ENCODE measurements around the gene PCDH20. TPM values are rescaled to one million over a fixed set of nuclear protein-coding genes. Genes with fewer than 3 reads are reported as not detected.

PCDH20 gene
- 1 to 10 TPM; 5.6 to 6.9 (median 6.8) TPM for polyA plus RNA-seq (ENCODE audit: insufficient read length in 3 of 3)
- long read RNA-seq, donor 1, full-length matches to known transcripts, result 2 of 2 reads
- long read RNA-seq, donor 1, partial matches to known transcripts, result 0 of 2 reads
- long read RNA-seq, donor 1, other reads (novel, unspliced or antisense), result 0 of 2 reads
- long read RNA-seq, donor 2, full-length matches to known transcripts, result 3 of 3 reads
- long read RNA-seq, donor 2, partial matches to known transcripts, result 0 of 3 reads
- long read RNA-seq, donor 2, other reads (novel, unspliced or antisense), result 0 of 3 reads
- long read RNA-seq, donor 3, full-length matches to known transcripts, result 2 of 2 reads
- long read RNA-seq, donor 3, partial matches to known transcripts, result 0 of 2 reads
- long read RNA-seq, donor 3, other reads (novel, unspliced or antisense), result 0 of 2 reads
- long read RNA-seq, donor 4, full-length matches to known transcripts, result 3 of 3 reads
- long read RNA-seq, donor 4, partial matches to known transcripts, result 0 of 3 reads
- long read RNA-seq, donor 4, other reads (novel, unspliced or antisense), result 0 of 3 reads
- long read RNA-seq, donor 5, full-length matches to known transcripts, result 1 of 1 reads
- long read RNA-seq, donor 5, partial matches to known transcripts, result 0 of 1 reads
- long read RNA-seq, donor 5, other reads (novel, unspliced or antisense), result 0 of 1 reads
- long read RNA-seq, donor 6, result 0 reads
- long read RNA-seq, donor 7, full-length matches to known transcripts, result 3 of 3 reads
- long read RNA-seq, donor 7, partial matches to known transcripts, result 0 of 3 reads
- long read RNA-seq, donor 7, other reads (novel, unspliced or antisense), result 0 of 3 reads
- long read RNA-seq, donor 8, full-length matches to known transcripts, result 4 of 4 reads
- long read RNA-seq, donor 8, partial matches to known transcripts, result 0 of 4 reads
- long read RNA-seq, donor 8, other reads (novel, unspliced or antisense), result 0 of 4 reads
- long read RNA-seq, donor 9, full-length matches to known transcripts, result 4 of 4 reads
- long read RNA-seq, donor 9, partial matches to known transcripts, result 0 of 4 reads
- long read RNA-seq, donor 9, other reads (novel, unspliced or antisense), result 0 of 4 reads
- long read RNA-seq, donor 10, full-length matches to known transcripts, result 1 of 1 reads
- long read RNA-seq, donor 10, partial matches to known transcripts, result 0 of 1 reads
- long read RNA-seq, donor 10, other reads (novel, unspliced or antisense), result 0 of 1 reads
- long read RNA-seq, donor 11, full-length matches to known transcripts, result 4 of 4 reads
- long read RNA-seq, donor 11, partial matches to known transcripts, result 0 of 4 reads
- long read RNA-seq, donor 11, other reads (novel, unspliced or antisense), result 0 of 4 reads
- long read RNA-seq, donor 12, full-length matches to known transcripts, result 3 of 3 reads
- long read RNA-seq, donor 12, partial matches to known transcripts, result 0 of 3 reads
- long read RNA-seq, donor 12, other reads (novel, unspliced or antisense), result 0 of 3 reads
- long read RNA-seq, donor 13, full-length matches to known transcripts, result 1 of 1 reads
- long read RNA-seq, donor 13, partial matches to known transcripts, result 0 of 1 reads
- long read RNA-seq, donor 13, other reads (novel, unspliced or antisense), result 0 of 1 reads
- long read RNA-seq, donor 14, result 0 reads
- long read RNA-seq, donor 15, result 0 reads
- long read RNA-seq, donor 16, full-length matches to known transcripts, result 3 of 3 reads
- long read RNA-seq, donor 16, partial matches to known transcripts, result 0 of 3 reads
- long read RNA-seq, donor 16, other reads (novel, unspliced or antisense), result 0 of 3 reads

- DNase-seq, result no peak
Measured at GRCh38 chr13:61415749-61416148, at the start of gene PCDH20. PCDH20 (minus strand) TSS chr13:61415849; CDS start chr13:61415158, 691 bp downstream.

- no peak for DNase-seq
Measured at GRCh38 chr13:61463024-61463423, 47.4 kb upstream of the PCDH20 start.

GRCh38 chr13:61453121-61453520 is 37.5 kb upstream of the PCDH20 start:
- DNase-seq, result no peak

GRCh38 chr13:61432029-61432428 is 16.4 kb upstream of the PCDH20 start:
- no peak for DNase-seq

GRCh38 chr13:61423915-61424314 is 8.3 kb upstream of the PCDH20 start:
- no peak for DNase-seq

GRCh38 chr13:61417086-61417570 is 1.5 kb upstream of the PCDH20 start:
- no peak for DNase-seq

- peak; percentile 81 for DNase-seq
Measured at GRCh38 chr13:61415058-61415721, 459 bp downstream of the PCDH20 start.

GRCh38 chr13:61414686-61415057 is 977 bp downstream of the PCDH20 start:
- no peak for DNase-seq

GRCh38 chr13:61413572-61414535 is 1.8 kb downstream of the PCDH20 start:
- DNase-seq, result peak; percentile 27

GRCh38 chr13:61410669-61411297 is 4.9 kb downstream of the PCDH20 start:
- DNase-seq, result no peak

GRCh38 chr13:61410266-61410665 is 5.4 kb downstream of the PCDH20 start:
- DNase-seq, result no peak

- DNase-seq, result no peak
Measured at GRCh38 chr13:61408571-61408970, 7.1 kb downstream of the PCDH20 start.

- DNase-seq, result no peak
Measured at GRCh38 chr13:61406275-61406674, 9.4 kb downstream of the PCDH20 start.

- DNase-seq, result no peak
Measured at GRCh38 chr13:61396121-61396520, 19.5 kb downstream of the PCDH20 start.

- no peak for DNase-seq
Measured at GRCh38 chr13:61391426-61391825, 24.2 kb downstream of the PCDH20 start.

- DNase-seq, result no peak
Measured at GRCh38 chr13:61387694-61388093, 28.0 kb downstream of the PCDH20 start.

GRCh38 chr13:61383111-61383510 is 32.5 kb downstream of the PCDH20 start:
- no peak for DNase-seq

- no peak for DNase-seq
Measured at GRCh38 chr13:61370520-61370919, 45.1 kb downstream of the PCDH20 start.
